GM12878 (cell line): ENCODE results near the gene SOCS1. TPM values are rescaled to one million over a fixed set of nuclear protein-coding genes. Genes with fewer than 3 reads are reported as not detected.

Experiments
- ATAC-seq: fragments of 200-7000 bp; cut with Tn5 transposase; 3 replicates; pipeline ENCODE4 v1.9.1; 2020; ENCODE audit warnings: mild to moderate bottlenecking, moderate library complexity
- BruUV-seq: library from RNA; stranded (reverse); fragments of 400-500 nt; replicated peaks from 2 replicates; lab custom pipeline; 2021; lab: Mats Ljungman, UMichigan
- CTCF ChIA-PET: fragments of 300-600 bp; sonication (Branson Sonifier 250); formaldehyde crosslinking; extraction: SDS; loops from one replicate; lab custom pipeline; 2021; ENCODE audit warnings: inconsistent platforms; lab: Yijun Ruan, JAX
- POLR2A ChIA-PET: fragments of 350-600 bp; formaldehyde crosslinking; extraction: SDS; loops from one replicate; lab custom pipeline; 2021; ENCODE audit warnings: inconsistent platforms; lab: Charles Lee
- RAD21 ChIA-PET: fragments of 300-600 bp; sonication (Branson Sonifier 250); formaldehyde crosslinking; loops from one replicate; lab custom pipeline; 2023; ENCODE audit warnings: antibody characterized with exemption; ENCODE audit not compliant: unreplicated experiment; lab: Charles Lee
- SMC1A ChIA-PET: fragments of 300-600 bp; sonication (Branson Sonifier 250); formaldehyde crosslinking; loops from one replicate; lab custom pipeline; 2023; ENCODE audit not compliant: unreplicated experiment, uncharacterized antibody; lab: Charles Lee
- DNase-seq: peaks from one replicate; pipeline ENCODE4 v3.0.0-alpha.2; 2011; ENCODE audit warnings: low read depth, low spot score
- FAIRE-seq: peaks from 3 replicates; lab custom pipeline; 2011; peaks lifted over from hg19 to GRCh38; lab: Jason Lieb, UNC
- H2AFZ ChIP-seq: 2 replicates; pipeline ENCODE4 v1.6.0; 2011; ENCODE audit warnings: low read depth, low read length, control low read depth; ENCODE audit not compliant: control insufficient read depth
- H3K27ac ChIP-seq: 2 replicates; pipeline ENCODE4 v1.5.1; 2011; ENCODE audit warnings: control low read depth; ENCODE audit not compliant: control insufficient read depth, insufficient read depth
- H3K27me3 ChIP-seq, 2 experiments: replicated peaks in 1 of 2; 2 replicates each; pipeline versions ENCODE4 v1.6.0 to v1.6.1; 2011; ENCODE audit warnings: low read length in 1 of 2; ENCODE audit not compliant: control insufficient read depth in 2 of 2, insufficient read depth in 2 of 2
- H3K36me3 ChIP-seq, 2 experiments: 2 replicates each; pipeline ENCODE4 v1.5.1; 2011; ENCODE audit warnings: low read length in 1 of 2; ENCODE audit not compliant: control insufficient read depth in 2 of 2, insufficient read depth in 2 of 2
- H3K4me1 ChIP-seq: 2 replicates; pipeline ENCODE4 v1.6.1; 2011; ENCODE audit warnings: mild to moderate bottlenecking, low read length, moderate library complexity, mixed read lengths; ENCODE audit not compliant: control insufficient read depth, insufficient read depth
- H3K4me2 ChIP-seq: 2 replicates; pipeline ENCODE4 v1.6.0; 2011; ENCODE audit warnings: control low read depth; ENCODE audit not compliant: control insufficient read depth, insufficient read depth
- H3K4me3 ChIP-seq: fragments of 200-600 bp; sonication (generic); 2 replicates; pipeline ENCODE4 v1.5.1; 2016
- H3K79me2 ChIP-seq: 2 replicates; pipeline ENCODE4 v1.6.0; 2011; ENCODE audit warnings: low read length; ENCODE audit not compliant: control insufficient read depth, insufficient read depth
- H3K9ac ChIP-seq: 2 replicates; pipeline ENCODE4 v1.8.0; 2011; ENCODE audit warnings: low read length, control low read depth, mixed read lengths; ENCODE audit not compliant: control insufficient read depth, insufficient read depth
- H3K9me3 ChIP-seq: replicated peaks from 3 replicates; pipeline ENCODE4 v1.5.1; 2011; ENCODE audit warnings: mild to moderate bottlenecking, low read length; ENCODE audit not compliant: control insufficient read depth, insufficient read depth
- H4K20me1 ChIP-seq: 2 replicates; pipeline ENCODE4 v1.6.0; 2011; ENCODE audit not compliant: control insufficient read depth, insufficient read depth
- BHLHE40 ChIP-seq, 2 experiments: fragments of 450-650 bp in 1 of 2; IDR thresholded peaks; 2 replicates each; pipeline ENCODE4 v1.6.1; 2011 to 2017; ENCODE audit warnings: low read depth in 2 of 2, borderline replicate concordance in 1 of 2, improper control_type of control experiment in 1 of 2, low read length in 1 of 2, mild to moderate bottlenecking in 1 of 2
- MEF2B ChIP-seq: fragments of 450-650 bp; IDR thresholded peaks from 2 replicates; pipeline ENCODE4 v1.6.1; 2018; ENCODE audit warnings: mild to moderate bottlenecking, moderate library complexity; ENCODE audit not compliant: partially characterized antibody, poor library complexity, severe bottlenecking
- NR2F1 ChIP-seq: fragments of 450-650 bp; conservative IDR thresholded peaks from 2 replicates; pipeline ENCODE4 v1.6.1; 2017; ENCODE audit warnings: mild to moderate bottlenecking
- SMC3 ChIP-seq: IDR thresholded peaks from 2 replicates; pipeline ENCODE4 v1.6.1; 2011; ENCODE audit warnings: low read length, improper control_type of control experiment, borderline replicate concordance
- TBL1XR1 ChIP-seq: IDR thresholded peaks from 2 replicates; pipeline ENCODE4 v1.6.1; 2012; ENCODE audit warnings: low read depth, low read length, improper control_type of control experiment
- USF2 ChIP-seq: IDR thresholded peaks from 2 replicates; pipeline ENCODE4 v1.6.1; 2011; ENCODE audit warnings: low read depth, low read length, improper control_type of control experiment, borderline replicate concordance
- ZNF384 ChIP-seq: IDR thresholded peaks from 2 replicates; pipeline ENCODE4 v1.6.1; 2012; ENCODE audit warnings: low read depth, mild to moderate bottlenecking, low read length, improper control_type of control experiment, borderline replicate concordance
- ZNF687 ChIP-seq: fragments of 450-650 bp; IDR thresholded peaks from 2 replicates; pipeline ENCODE4 v1.6.1; 2017; ENCODE audit warnings: mild to moderate bottlenecking, moderate library complexity
- WGBS: methylation state at CpG from one replicate; pipeline ENCODE4 v1.1.6; 2016; ENCODE audit warnings: low lambda C conversion rate; ENCODE audit not compliant: insufficient replicate concordance, insufficient coverage; ENCODE audit errors: missing lambda C conversion rate; 5-methylcytosine and 5-hydroxymethylcytosine counted together
- in situ Hi-C: fragments of 300-500 bp; cut with MboI; formaldehyde crosslinking; loops from 9 replicates; pipeline ENCODE4 v1.14.3; 2018; ENCODE audit warnings: mixed read lengths
- intact Hi-C: fragments of 100-400 bp; cut with micrococcal nuclease; formaldehyde crosslinking; loops from one replicate; pipeline ENCODE4 v1.14.2; 2022; ENCODE audit not compliant: unreplicated experiment
- polyA plus RNA-seq, 11 experiments: library from polyadenylated mRNA; depleted of rRNA in 4 of 11; unstranded in 6 of 11; stranded (reverse) in 5 of 11; fragments of >200 nt; fragmentation: Nextera tagmentation in 4 of 11; fragmentation: Illumina TruSeq in 1 of 11; extraction: Ambion mirVana in 4 of 11; extraction: Trizol in 1 of 11; gene quantifications; 1 replicate in 1 of 11; 2 replicates in 10 of 11; pipeline versions ENCODE4 v1.2.1 to v1.2.3, GENCODE V29; 2011 to 2016; ENCODE audit warnings: inconsistent platforms in 2 of 11, missing spikeins in 2 of 11, low read depth in 1 of 11
- total RNA-seq, 4 experiments: library from RNA; depleted of rRNA in 3 of 4; stranded (reverse); fragments of >200 nt in 3 of 4; fragmentation: Illumina TruSeq in 1 of 4; extraction: Trizol in 1 of 4; gene quantifications; 2 replicates each; pipeline versions ENCODE4 v1.2.1 to v1.2.3, GENCODE V29; 2013 to 2021

Gene SOCS1
- total and polyA plus RNA-seq, 10 of the 15 experiments (the other 5 are each of a cell fraction or from before 2014, with no cell fraction given) = 0.42 to 39.8 (median 11.2) TPM

GRCh38 chr16:11301645-11302501, 45.9 kb upstream of the SOCS1 start:
- FAIRE-seq = no peak
- ChIA-PET CTCF (interaction anchor here (0.6 to 1.9 kb wide), 4 partner anchors 52 to 196 kb away, joined by 3 to 8 read pairs (median 3); no protein-coding TSS in a partner anchor), SMC1A (interaction anchor here (0.7 to 8.4 kb wide), 4 partner anchors 9 to 51 kb away, joined by 3 to 194 read pairs (median 56); partner anchors contain the start of gene SOCS1), RAD21 (interaction anchor here (1.0 to 6.8 kb wide), 2 partner anchors 9 to 54 kb away, joined by 3 to 206 read pairs; no protein-coding TSS in a partner anchor), POLR2A (interaction anchor here (0.7 to 6.0 kb wide), 2 partner anchors 53 to 89 kb away, joined by 3 to 60 read pairs; no protein-coding TSS in a partner anchor)
- H3K27ac ChIP-seq = no peak overlapping the region
- ATAC-seq = no peak
- DNase-seq = no peak
- H3K4me1 ChIP-seq = peaks cover 54% of the 10 kb centered on the region
- H3K79me2 ChIP-seq = no peaks in the 10 kb centered on the region; the same call in 1 of the 2 replicates
- no peaks in the 10 kb centered on the region for H3K36me3 ChIP-seq
- H4K20me1 ChIP-seq = no peaks in the 10 kb centered on the region
- H3K9me3 ChIP-seq = no peaks in the 10 kb centered on the region; the same call in 2 of the 3 replicates
- no peak overlapping the region; the same call in 1 of the 2 replicates for H3K9ac ChIP-seq
- WGBS = 69% methylated on average over 4 of the region's 4 CpGs
- H3K4me3 ChIP-seq = no peak overlapping the region
- intact Hi-C loops = no loop called here
- in situ Hi-C loops = loop anchor here (10.0 kb wide), 1 partner anchor 997 kb away; no protein-coding TSS in a partner anchor
- H2AFZ ChIP-seq = no peak overlapping the region; the same call in 1 of the 2 replicates
- no peak for TF ChIP-seq ZNF384
- no peak for TF ChIP-seq TBL1XR1
- TF ChIP-seq MEF2B = peak; percentile 37
- no peak for TF ChIP-seq USF2
- TF ChIP-seq NR2F1 = no peak
- TF ChIP-seq SMC3 = no peak
- peak in 1 of 2 experiments; percentile 65; a peak in 1 of 4 replicates for TF ChIP-seq BHLHE40 (IDR thresholded peaks at IDR 0.05; ENCODE audit: borderline replicate concordance in 1 of 2, low read depth in 2 of 2, low read length in 1 of 2)
- TF ChIP-seq ZNF687 = 0 out of 2 replicates have a peak, but pooled peaks have one; percentile 12
- no peaks in the 10 kb centered on the region for H3K27me3 ChIP-seq
- H3K4me2 ChIP-seq = no peak overlapping the region
- no TSS peak for BruUV-seq
